Fibroblast of mammary gland (primary cell): ENCODE results near the gene TRIM37.

Experiments used
- DNase-seq: peaks from one replicate; pipeline ENCODE4 v3.0.0-alpha.2; 2010; ENCODE audit warnings: low read depth
- H3K4me3 ChIP-seq: 2 replicates; pipeline ENCODE4 v1.5.1; 2011; ENCODE audit warnings: low read depth, mild to moderate bottlenecking, low read length, moderate library complexity; ENCODE audit not compliant: control insufficient read depth
- CTCF ChIP-seq: conservative IDR thresholded peaks from 2 replicates; pipeline ENCODE4 v1.5.1; 2011; ENCODE audit warnings: low read depth, low read length, inconsistent platforms; ENCODE audit not compliant: control insufficient read depth, insufficient read depth

The TRIM37 gene

GRCh38 chr17:59073972-59074371 lies 32.7 kb downstream of the TRIM37 start:
- no peak for TF ChIP-seq CTCF
- peak; percentile 1 for DNase-seq
- H3K4me3 ChIP-seq = no peak overlapping the region

- DNase-seq = no peak
- no peak for TF ChIP-seq CTCF
- H3K4me3 ChIP-seq = no peak overlapping the region
Measured at GRCh38 chr17:59069856-59070255, 36.8 kb downstream of the TRIM37 start.

- no peak for DNase-seq
- no peak overlapping the region for H3K4me3 ChIP-seq
- no peak for TF ChIP-seq CTCF
Measured at GRCh38 chr17:59067756-59068155, 38.9 kb downstream of the TRIM37 start.

GRCh38 chr17:59067340-59067739 lies 39.3 kb downstream of the TRIM37 start:
- TF ChIP-seq CTCF = no peak
- DNase-seq = no peak

GRCh38 chr17:59062509-59062908 lies 44.2 kb downstream of the TRIM37 start:
- no peak for TF ChIP-seq CTCF
- DNase-seq = no peak
- no peak overlapping the region for H3K4me3 ChIP-seq

More at GRCh38 chr17:59067340-59067739, 39.3 kb downstream of the TRIM37 start:
- no peak overlapping the region for H3K4me3 ChIP-seq

GRCh38 chr17:59056857-59057256 lies 49.8 kb downstream of the TRIM37 start:
- TF ChIP-seq CTCF = no peak
- H3K4me3 ChIP-seq = no peak overlapping the region
- no peak for DNase-seq

GRCh38 chr17:59049798-59050197 lies 56.9 kb downstream of the TRIM37 start:
- no peak overlapping the region for H3K4me3 ChIP-seq
- DNase-seq = no peak
- no peak for TF ChIP-seq CTCF
